ENCODE measurements around the gene LHFPL3.

GRCh38 chr7:104652434-104652833, 324.0 kb downstream of the LHFPL3 start:
- TF ChIP-seq CTCF (conservative IDR thresholded peaks at IDR 0.05; ENCODE audit: low read length) (no peak), EZH2phosphoT487 (IDR thresholded peaks at IDR 0.05; ENCODE audit: borderline replicate concordance, low read depth, low read length) (no peak)

All from OCI-LY7 (cell line).